GM18951 (cell line): ENCODE results near the gene ZBTB38.

Experiments used
- POLR2A ChIP-seq: IDR thresholded peaks from 4 replicates; pipeline ENCODE4 v1.6.1; 2011; ENCODE audit warnings: mild to moderate bottlenecking; ENCODE audit not compliant: insufficient read length, insufficient read depth; ENCODE audit errors: extremely low read depth
- in situ Hi-C: fragments of 300-500 bp; cut with MboI; formaldehyde crosslinking; loops from one replicate; pipeline ENCODE4 v1.12.0; 2022; ENCODE audit warnings: low sequenced_read_pairs, mixed read lengths, inconsistent platforms; ENCODE audit not compliant: unreplicated experiment

Gene ZBTB38

DNA sequence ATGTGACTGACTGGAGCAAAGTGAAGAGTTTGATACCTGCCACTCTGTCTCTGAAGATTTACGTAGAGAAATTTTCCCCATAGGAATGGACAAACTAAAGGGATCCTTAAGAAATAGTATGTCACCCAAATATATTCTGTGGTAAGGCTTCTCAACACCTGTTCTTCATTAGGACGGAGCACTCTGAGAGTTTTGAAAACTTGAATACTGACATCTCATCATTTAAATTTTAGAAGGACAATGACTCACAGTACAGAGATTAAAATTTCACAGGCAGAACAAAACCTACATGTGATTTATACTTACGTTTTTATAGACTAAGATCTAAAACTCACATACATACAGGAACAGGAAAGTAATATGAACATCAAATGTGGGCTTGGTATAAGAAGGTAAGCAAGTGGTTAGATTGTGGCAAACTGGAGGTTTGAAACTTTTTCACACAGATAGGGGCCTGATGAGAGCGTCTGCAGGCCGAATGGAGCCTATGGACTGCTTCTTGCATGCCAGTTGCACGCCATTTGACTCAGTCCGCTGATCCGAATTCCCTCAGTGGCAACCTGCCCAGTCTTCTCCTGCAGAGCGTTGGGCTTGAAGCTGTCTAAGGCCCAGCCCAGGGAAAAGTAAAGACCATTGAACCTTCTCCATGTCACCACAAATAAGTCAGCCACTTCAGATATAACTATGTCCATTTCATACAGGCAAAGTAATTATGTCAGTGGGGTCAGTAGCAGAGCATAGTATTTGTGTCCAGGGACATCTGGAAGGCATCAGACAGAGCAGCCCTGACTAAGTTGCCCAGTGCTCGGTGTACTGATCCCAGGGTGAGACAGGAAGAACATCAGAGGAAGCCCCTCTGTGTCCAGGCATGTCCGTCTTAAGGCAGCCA lies 45.7 kb downstream of the ZBTB38 start:
- no peak for TF ChIP-seq POLR2A
- in situ Hi-C loops, result no loop called here

DNA sequence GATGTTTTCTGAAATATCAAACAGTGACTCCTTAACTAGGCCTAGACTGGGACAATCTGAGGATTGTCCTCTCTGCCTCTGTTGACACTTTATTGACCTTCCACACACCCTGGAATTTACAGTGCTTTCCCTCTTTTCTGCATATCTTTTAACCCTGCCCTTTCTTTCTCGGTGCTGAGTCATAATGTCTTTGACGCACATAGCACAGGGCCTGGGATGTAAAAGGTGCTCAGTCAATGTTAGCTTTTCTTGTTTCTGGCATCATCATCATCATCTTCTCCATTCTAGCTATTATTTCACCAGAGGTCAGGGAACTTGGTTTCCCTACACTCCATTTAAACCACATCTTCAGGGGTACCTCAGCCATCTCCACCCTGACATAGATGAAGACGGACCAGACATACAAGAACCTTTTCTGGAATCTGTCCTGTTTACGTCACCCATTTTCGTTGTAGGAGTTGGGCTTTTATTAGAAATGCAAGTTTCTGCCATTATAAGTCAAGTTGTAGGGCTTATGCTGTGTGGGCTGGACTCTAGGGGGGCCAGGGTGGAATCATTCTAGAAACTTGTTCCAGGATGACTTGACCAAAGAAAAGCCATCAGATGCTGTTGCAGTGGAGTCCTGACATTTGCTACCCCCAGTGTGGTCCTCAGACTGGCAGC lies 46.6 kb downstream of the ZBTB38 start:
- TF ChIP-seq POLR2A, result no peak

DNA sequence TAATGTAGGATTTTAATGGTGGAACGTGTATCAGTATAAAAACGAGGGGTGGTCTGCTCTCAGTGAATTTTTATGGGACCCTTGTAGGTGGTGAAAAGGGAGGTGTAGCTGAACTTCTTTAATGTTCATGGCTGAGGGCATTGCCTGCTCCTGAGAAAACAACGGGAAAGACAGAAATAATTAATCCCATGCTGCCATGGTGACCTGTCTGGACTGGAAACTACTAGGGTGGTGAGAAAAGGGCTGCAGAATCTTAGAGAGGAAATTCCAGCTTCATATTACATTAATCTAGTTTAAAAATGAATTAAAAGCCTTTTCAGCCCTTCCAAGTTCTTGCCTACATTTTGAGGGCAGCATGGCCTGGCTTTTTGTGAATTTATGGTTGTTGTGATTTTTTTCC lies 47.6 kb downstream of the ZBTB38 start:
- in situ Hi-C loops, result no loop called here
- TF ChIP-seq POLR2A, result no peak

More for the DNA sequence above, 46.6 kb downstream of the ZBTB38 start:
- in situ Hi-C loops, result no loop called here
